Psoas muscle (tissue), 8 donors: ENCODE measurements around the gene ZCCHC12. TPM values are rescaled to one million over a fixed set of nuclear protein-coding genes. Genes with fewer than 3 reads are reported as not detected.

ENCODE experiments used
- ATAC-seq, 4 donors: fragments of 200-7000 bp; cut with Tn5 transposase; one replicate each; pipeline ENCODE4 v1.9.1; 2020; ENCODE audit warnings: moderate library complexity in 3 of 4, mild to moderate bottlenecking in 2 of 4
- DNase-seq, 2 donors: peaks; one replicate each; pipeline ENCODE4 v3.0.0-alpha.2; 2020
- H3K27ac ChIP-seq: fragments of 200-600 bp; one replicate; pipeline ENCODE4 v1.8.0; 2022
- H3K27me3 ChIP-seq, 3 donors: fragments of 200-600 bp in 1 of 3; one replicate each; pipeline versions ENCODE4 v1.6.1 to v1.8.0; 2013 to 2022; ENCODE audit warnings: low read length in 2 of 3, mild to moderate bottlenecking in 2 of 3, moderate library complexity in 1 of 3; ENCODE audit not compliant: insufficient read depth in 3 of 3
- H3K36me3 ChIP-seq, 2 donors: fragments of 200-600 bp in 1 of 2; one replicate each; pipeline versions ENCODE4 v1.6.1 to v1.8.0; 2013 to 2022; ENCODE audit warnings: low read depth in 1 of 2, mild to moderate bottlenecking in 1 of 2, moderate library complexity in 1 of 2; ENCODE audit not compliant: insufficient read depth in 1 of 2
- H3K4me1 ChIP-seq: fragments of 200-600 bp; one replicate; pipeline ENCODE4 v1.8.0; 2022
- H3K4me3 ChIP-seq: fragments of 200-600 bp; one replicate; pipeline ENCODE4 v1.8.0; 2022; ENCODE audit warnings: mild to moderate bottlenecking
- H3K9me3 ChIP-seq: fragments of 200-600 bp; one replicate; pipeline ENCODE4 v1.8.0; 2022
- WGBS, 3 donors: extraction: QIAGEN DNeasy Blood & Tissue Kit; methylation state at CpG; one replicate each; pipeline versions ENCODE4 v1.1.6 to v1.1.7; 2013; 5-methylcytosine and 5-hydroxymethylcytosine counted together
- intact Hi-C, 2 donors: fragments of 100-400 bp; cut with DNase I; formaldehyde crosslinking; loops; one replicate each; pipeline versions ENCODE4 v1.11.0 to v1.14.2; 2022
- polyA plus RNA-seq, 3 donors: library from polyadenylated mRNA; stranded (reverse); fragments of 200-250 nt; gene quantifications; one replicate each; pipeline ENCODE4 v1.2.3, GENCODE V29; 2013
- total RNA-seq, 4 donors: library from RNA; stranded (reverse); fragmentation: NEBNext Ultra II Directional in 2 of 4; extraction: Animal tissue kit (Norgen Biotek cat#: 25700) in 2 of 4; gene quantifications; one replicate each; pipeline versions ENCODE4 v1.2.1 to v1.2.4, GENCODE V29; 2021 to 2023
- TF ChIP-seq, protein P1 (sequence below): fragments of 200-600 bp; IDR thresholded peaks from one replicate; pipeline ENCODE4 v1.8.0; 2022; ENCODE audit warnings: antibody characterized with exemption
- donor health status: healthy with polysubstance abuse.
- donor health status: DM: no; HTN: no; CAD: no; lungs with moderate emphysema.
- donor health status: Bipolar disorder and iron deficiency.
- donor health status: healthy.
- donor health status: DM: yes; HTN: yes; CAD: no.
- donor health status: DM: no; HTN: no; CAD: no.
- donor health status: DM: no; HTN: no; CAD: no.
- donor health status: DM: yes; HTN: yes; CAD: no.

ZCCHC12 gene
- total and polyA plus RNA-seq, 7 donors = 0.01 to 0.07 TPM; not detected in 5

- no peaks in the 10 kb centered on the region for H3K9me3 ChIP-seq
- no peak overlapping the region for H3K4me3 ChIP-seq
- 5 to 28% (median 11%) methylated on average over 16 of the region's 16 CpGs for WGBS, 3 donors
- ATAC-seq (no peak), DNase-seq (no peak)
- H3K4me1 ChIP-seq = no peaks in the 10 kb centered on the region
- no peaks in the 10 kb centered on the region for H3K36me3 ChIP-seq
- TF ChIP-seq, protein P1, sequence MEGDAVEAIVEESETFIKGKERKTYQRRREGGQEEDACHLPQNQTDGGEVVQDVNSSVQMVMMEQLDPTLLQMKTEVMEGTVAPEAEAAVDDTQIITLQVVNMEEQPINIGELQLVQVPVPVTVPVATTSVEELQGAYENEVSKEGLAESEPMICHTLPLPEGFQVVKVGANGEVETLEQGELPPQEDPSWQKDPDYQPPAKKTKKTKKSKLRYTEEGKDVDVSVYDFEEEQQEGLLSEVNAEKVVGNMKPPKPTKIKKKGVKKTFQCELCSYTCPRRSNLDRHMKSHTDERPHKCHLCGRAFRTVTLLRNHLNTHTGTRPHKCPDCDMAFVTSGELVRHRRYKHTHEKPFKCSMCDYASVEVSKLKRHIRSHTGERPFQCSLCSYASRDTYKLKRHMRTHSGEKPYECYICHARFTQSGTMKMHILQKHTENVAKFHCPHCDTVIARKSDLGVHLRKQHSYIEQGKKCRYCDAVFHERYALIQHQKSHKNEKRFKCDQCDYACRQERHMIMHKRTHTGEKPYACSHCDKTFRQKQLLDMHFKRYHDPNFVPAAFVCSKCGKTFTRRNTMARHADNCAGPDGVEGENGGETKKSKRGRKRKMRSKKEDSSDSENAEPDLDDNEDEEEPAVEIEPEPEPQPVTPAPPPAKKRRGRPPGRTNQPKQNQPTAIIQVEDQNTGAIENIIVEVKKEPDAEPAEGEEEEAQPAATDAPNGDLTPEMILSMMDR = no peak
- H3K27ac ChIP-seq = no peak overlapping the region
- peaks cover 0 to 46% (median 14%) of the 10 kb centered on the region in 3 donors for H3K27me3 ChIP-seq
- intact Hi-C loops = no loop called here
Observed at GRCh38 chrX:118825227-118825626, 1.6 kb downstream of the ZCCHC12 start.

- 3 to 24% (median 4%) methylated on average over 22 to 50 of the region's 50 CpGs for WGBS, 3 donors
- intact Hi-C loops = no loop called here
- Histone ChIP-seq H3K9me3 (no peaks in the 10 kb centered on the region), H3K36me3 (no peaks in the 10 kb centered on the region), H3K4me3 (peak overlapping the region; percentile 72), H3K27ac (peak overlapping the region; percentile 41), H3K4me1 (no peaks in the 10 kb centered on the region), H3K27me3 (no peaks in the 10 kb centered on the region)
- ATAC-seq = peak; percentile 94 to 98 (median 96)
- TF ChIP-seq, protein P1 = peak; percentile 70
- peak; percentile 85 to 92 for DNase-seq
Observed at GRCh38 chrX:118839334-118839958, 15.8 kb downstream of the ZCCHC12 start.

DNA sequence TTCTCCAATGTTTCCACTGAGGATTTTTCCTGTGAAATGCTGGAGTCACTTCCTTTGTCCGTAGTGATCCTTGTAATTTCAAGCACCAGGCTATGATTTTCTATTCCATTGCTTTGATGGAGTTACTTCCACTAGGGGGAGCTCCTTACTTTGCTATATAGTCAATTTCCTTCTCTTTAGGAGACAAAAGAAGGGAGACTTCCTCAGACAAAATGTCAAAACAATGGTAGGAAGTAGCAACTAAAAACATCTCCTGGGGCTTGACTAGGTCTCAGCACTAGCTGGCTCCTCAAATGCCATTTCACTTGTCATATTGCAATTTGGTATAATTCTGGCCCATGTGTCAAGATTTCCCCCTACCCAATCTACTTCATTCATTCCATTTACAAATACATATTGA, 24.1 kb downstream of the ZCCHC12 start:
- peak; percentile 40 to 81 (median 66) for ATAC-seq
- Histone ChIP-seq H3K4me3 (no peak overlapping the region), H3K27me3 (no peaks in the 10 kb centered on the region), H3K36me3 (no peaks in the 10 kb centered on the region), H3K27ac (no peak overlapping the region), H3K9me3 (no peaks in the 10 kb centered on the region), H3K4me1 (no peaks in the 10 kb centered on the region)
- TF ChIP-seq, protein P1 = peak; percentile 74
- intact Hi-C loops = loop anchor here (5.0 kb wide), 3 partner anchors 160 to 220 kb away; no protein-coding TSS in a partner anchor
- DNase-seq = no peak
- 3 to 11% (median 6%) methylated on average over 1 of the region's 1 CpG for WGBS, 3 donors

- WGBS, 3 donors = 32 to 64% (median 39%) methylated on average over 3 of the region's 3 CpGs
- Histone ChIP-seq H3K27me3 (peaks cover 0 to 7% (median 0%) of the 10 kb centered on the region in 3 donors), H3K27ac (no peak overlapping the region), H3K36me3 (no peaks in the 10 kb centered on the region), H3K4me3 (no peak overlapping the region), H3K9me3 (no peaks in the 10 kb centered on the region), H3K4me1 (no peaks in the 10 kb centered on the region)
- DNase-seq = no peak
- intact Hi-C loops = no loop called here
- ATAC-seq = no peak
- TF ChIP-seq, protein P1 = no peak
Observed at GRCh38 chrX:118853596-118853995, 30.0 kb downstream of the ZCCHC12 start.
